Stimulated activated CD4-positive, alpha-beta T cell treated with anti-CD3 and anti-CD28 coated beads, TNF-alpha, amount 100 ng/mL, for 24 hours (primary cell): ENCODE data around the gene RBFOX1.

Experiments used
- DNase-seq, 3 experiments: peaks; one replicate each; pipeline ENCODE4 v3.0.0-alpha.2; 2020; ENCODE audit warnings: low read depth in 3 of 3

Gene RBFOX1

DNA sequence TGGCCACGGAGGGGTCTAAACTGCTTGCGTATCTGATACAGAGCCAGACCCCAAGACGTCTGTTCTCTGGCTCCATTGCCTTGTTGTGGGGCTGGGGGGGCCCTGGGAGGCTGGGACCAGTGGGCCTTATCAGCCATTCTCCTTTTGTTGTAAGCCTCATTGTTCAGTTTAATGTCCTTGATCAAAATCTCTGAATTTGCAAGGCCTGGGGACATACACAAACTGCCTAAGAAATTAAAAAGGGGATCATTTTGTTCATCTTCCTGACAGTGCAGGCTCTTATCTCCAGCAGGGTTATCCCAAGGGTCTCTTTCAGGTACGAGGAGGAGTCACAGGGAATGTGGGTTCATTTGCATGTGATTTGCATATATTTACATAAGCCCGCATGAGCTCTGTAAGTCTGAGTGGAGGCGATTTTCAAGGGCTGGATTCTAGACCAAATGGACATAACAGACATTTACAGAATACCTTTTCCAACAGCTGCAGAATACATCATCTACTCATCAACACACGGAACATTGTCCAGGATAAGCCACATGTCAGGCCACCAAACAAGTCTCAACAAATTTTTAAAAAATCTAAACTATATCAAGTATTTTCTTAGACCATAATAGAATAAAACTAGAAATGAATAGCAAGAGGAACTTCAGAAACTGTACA, 269.8 kb downstream of the RBFOX1 start:
- DNase-seq = no peak

DNA sequence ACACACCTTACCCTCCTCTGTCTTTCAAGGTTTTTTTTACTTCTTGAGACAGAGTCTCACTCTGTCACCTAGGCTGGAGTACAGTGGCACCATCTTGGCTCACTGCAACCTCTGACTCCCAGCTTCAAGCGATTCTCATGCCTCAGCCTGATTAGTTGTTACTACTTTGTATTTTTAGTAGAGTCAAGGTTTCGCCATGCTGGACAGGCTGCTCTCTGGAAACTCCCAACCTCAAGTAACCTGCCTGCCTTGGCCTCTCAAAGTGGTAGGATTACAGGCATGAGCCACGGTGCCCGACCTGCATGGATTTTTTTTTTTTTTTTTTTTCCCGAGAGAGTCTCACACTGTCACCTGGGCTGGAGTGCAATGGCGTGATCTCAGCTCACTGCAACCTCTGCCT, 273.2 kb downstream of the RBFOX1 start:
- no peak for DNase-seq

DNA sequence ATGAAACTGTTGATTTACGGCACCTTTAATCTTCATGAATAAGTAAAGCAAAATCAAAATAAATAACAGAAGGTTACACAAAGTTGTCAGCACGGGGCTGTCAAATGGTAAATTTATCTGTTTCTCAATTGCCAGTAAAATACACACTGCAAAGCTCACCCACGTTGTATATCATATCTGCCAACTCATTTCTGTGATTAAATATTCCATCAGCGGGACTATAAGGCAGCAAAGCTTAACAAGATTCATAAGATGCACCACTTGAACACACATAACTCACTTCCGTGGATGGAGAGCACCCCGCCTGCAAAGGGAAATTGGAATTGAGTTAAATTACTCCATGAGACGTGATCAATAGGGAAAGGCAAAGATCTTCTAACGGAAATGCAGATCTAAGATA, 280.0 kb downstream of the RBFOX1 start:
- no peak for DNase-seq

DNA sequence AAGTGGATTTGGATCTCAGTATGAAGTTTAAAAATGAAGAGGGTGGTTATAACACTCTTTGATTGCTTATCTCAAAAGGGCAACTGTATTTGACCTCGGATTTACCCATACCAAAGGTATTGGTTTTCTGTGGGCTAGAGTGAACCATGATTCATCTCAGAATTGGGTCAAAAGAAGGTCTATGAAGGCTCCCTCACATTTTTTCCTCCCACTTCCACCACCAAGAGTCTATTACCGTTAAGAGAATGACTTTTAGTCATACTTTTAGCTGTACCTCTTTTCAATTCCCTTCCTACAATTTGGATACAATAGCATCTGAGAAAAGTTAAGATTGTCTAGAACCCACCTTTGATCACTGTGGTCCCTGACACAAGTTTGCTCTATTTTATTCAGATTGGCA, 280.9 kb downstream of the RBFOX1 start:
- no peak for DNase-seq

DNA sequence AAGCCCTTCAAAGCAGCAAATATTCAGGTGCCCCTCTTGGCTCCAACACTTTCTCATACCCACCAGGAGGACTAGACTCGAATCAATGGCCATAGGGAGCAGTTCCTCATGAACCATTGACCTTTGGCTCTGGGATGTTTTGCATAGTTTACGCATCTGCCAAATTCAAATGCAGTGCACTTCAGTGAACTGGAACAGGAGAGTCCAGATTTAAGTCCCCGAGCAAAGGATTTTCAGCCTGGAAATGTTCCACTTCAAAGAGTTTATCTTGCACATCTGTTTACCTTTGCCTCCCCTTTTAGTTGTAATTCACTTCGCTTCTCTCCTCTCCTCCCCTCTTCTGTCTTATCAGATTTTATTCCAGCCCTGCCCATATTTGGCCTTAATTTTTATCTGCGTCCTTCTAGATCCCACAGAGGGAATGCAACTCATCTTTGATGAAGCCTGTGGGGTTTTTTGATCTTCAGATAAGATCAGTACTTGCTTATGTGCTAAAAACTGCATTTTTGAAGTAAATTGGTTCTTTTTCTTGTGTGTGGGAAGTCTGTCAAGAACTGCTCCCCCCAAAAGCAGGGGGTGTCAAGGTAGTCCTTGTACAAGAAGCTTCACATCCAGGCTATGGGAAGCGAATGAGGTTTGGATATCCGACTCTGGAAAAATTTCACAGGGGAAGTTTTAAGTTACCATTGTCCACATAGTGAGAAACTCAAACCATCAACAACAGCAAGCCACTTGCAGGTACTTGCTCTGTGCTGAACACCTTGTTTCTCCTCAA, 281.6 kb downstream of the RBFOX1 start:
- DNase-seq = no peak

DNA sequence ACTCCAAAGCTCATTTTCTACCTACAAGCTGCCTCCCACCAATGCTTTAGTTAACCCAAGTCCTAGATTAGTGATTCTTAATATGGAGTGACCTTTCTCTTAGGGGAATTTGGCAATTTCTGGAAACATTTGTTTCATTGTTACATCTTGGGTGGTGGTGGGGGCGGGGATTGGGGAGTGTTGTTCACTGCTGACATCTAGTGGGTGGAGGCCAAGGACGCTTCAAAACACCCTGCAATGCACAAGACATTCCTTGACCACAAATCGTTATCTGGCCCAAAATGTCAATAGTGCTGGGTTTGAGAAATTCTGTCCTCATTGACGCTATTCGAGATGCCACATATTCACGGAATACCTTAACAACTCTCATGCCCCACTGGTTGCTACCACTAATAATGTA, 282.9 kb downstream of the RBFOX1 start:
- no peak for DNase-seq

DNA sequence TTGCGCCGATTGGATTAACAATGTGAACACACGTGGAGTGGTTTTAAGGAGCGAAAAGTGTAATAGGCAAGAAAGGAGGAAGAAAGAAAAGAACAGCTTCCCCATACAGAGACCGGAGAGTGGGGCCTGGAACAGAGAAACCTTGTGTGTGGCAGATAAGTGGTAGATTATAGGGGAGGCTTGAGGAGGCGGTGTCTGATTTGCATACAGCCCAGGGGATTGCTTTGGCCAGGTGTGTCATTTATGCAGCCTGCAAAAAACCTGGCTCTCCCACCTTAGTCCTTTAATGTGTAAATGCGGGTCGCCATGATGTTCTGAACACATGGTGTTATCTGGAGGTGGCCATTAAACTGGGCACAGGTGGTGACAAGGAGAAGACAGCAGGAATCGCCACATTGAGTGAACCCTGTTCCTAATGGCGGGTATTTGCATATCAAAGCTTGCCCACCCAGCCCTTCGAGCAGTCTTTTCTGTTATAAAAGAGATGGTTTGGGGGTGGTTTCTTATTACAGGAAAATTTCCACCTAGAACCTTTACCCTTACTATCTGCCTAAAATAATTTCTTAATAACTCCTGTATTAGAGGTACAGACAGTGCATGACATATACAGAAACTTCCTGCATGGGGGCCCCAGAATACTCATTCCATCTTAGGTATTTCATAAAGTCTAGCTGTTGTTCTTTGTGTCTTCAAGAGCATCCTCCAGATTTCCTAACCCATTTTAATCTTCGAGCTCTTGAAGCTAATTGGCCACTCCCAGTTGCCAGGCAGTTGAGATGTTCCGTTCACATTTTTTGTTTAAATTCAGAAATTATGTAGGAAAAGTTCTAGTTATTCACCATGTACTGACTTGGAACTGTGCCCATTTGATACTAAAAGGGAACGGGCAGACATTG, 292.5 kb downstream of the RBFOX1 start:
- DNase-seq = no peak

DNA sequence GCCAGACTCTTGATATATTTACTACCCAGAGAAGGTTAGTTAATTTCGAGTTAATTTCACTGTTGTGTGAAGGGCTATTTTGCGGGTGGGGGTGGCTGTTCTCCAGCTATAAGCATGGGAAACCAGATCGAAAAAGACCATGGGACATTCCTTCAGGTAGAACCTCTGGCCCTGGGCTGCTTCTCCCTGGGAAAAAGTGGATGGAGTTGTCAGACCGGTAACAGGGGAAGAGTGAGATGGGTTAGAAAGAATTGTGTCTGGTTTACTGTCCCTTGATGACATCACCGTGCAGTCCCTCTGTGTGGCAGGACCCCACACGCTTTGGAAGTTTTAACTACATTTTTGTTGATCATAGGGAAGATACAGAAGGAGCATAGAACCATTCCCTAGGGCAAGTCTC, 296.3 kb downstream of the RBFOX1 start:
- no peak for DNase-seq

DNA sequence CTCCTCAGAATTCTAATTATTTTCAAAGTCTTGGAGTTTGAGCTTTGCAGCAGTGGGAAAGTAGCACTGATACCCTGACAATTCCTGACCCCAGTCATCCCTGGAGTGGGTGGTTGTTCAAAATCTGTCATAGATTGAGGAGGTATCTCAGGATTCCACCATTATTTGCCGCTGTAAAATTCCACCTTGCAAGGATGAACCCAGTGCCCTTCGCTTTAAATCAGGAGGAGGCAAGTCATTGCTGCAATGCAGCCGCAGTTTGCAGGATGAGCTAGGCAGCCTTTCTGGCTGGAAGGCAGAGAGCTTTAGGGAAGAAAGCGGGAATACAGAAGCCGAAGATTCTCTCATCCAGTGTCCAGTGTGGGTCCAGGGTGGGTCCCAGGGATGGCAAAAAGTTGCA, 296.9 kb downstream of the RBFOX1 start:
- DNase-seq = no peak

DNA sequence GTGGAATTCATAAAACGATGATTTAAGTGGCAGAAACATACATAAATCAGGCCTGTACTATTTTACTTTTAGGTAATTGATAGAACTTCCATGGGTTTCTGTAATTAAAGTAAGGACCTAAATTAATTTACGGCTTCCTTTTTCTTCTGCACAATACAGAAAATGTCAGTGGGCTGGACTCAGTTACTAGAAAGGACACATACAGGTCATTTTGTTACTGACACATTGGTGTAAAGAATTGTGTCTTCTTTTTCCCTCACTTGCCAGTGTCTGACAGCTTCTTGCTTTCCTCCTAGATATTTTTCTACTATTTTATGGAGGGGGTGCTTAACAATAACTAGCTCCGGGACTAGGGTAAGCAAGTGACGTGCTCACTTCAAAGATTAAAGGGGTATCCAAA, 304.8 kb downstream of the RBFOX1 start:
- no peak for DNase-seq

DNA sequence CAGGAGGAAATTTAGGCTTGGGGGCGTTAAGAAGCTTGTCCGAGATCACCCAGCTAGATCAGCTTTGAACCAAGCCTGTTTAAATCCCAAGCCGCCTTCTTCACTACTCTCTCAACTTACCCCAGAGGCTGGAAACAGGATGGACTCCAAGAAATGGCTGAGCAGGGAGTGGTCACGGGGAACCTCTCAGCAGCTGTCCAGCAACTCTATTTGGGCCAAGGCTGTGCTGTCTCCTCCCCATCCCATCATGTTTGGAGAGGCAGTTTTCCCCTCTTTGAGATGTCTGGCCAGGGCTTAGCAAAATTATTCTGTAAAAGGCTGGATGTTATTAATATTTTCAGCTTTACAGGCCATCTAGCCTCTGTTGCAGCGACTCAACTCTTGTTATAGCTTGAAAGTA, 305.7 kb downstream of the RBFOX1 start:
- no peak for DNase-seq

DNA sequence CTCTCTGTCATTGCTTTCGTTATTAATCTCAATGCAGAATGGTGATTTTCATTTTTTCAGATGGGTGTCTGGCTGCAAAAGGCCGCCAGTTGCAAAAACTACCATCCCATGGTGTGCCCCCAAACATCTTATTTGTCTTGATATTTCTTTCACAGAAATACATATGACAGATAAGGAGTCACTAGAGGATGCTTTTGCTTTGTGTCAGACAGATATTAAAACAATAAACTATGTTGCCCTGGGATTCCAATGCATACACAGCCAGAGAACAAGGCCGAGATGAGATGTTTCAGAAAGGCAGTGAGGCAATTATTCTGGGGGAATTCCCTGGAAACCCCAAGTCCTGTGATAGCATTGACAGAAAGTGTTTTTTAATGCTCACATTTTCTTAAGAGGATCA, 307.7 kb downstream of the RBFOX1 start:
- DNase-seq = no peak

DNA sequence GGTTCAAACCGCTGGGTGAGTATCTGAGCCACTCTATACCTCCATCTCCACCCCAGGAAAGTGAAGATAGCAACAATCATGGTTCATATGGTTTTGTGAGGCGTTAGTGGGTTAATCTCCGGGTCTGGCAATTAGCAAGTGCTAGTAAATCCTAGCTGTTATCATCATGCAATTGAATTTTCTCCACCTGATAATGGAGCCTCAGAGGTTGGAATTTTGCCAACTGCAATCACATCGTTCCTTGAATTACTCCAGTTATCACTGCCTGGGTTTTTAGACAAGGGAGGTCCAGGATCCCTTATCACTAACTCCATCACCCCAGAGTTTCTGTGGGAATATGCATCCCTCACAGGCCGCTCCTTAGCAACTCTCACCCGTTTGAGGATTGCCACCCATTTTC, 311.5 kb downstream of the RBFOX1 start:
- DNase-seq = no peak

DNA sequence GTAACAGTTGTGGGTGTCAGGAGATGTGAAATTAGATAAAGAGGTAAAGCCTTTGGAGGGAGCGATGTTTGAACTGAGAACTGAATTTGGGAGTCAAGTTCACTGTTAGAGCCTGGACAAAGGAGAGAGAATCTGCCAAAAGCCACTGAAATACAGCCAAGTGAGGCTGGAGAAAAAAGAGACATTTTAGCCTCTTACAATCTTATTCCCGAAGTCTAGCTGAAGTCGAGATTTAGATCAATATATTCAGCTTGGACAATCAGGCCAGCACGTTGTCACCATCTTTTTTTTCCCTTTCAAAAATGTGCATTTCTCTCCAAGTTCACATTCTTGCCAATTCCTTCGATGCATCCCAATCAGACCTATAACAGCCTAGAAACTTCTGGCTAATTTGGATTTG, 312.2 kb downstream of the RBFOX1 start:
- no peak for DNase-seq

DNA sequence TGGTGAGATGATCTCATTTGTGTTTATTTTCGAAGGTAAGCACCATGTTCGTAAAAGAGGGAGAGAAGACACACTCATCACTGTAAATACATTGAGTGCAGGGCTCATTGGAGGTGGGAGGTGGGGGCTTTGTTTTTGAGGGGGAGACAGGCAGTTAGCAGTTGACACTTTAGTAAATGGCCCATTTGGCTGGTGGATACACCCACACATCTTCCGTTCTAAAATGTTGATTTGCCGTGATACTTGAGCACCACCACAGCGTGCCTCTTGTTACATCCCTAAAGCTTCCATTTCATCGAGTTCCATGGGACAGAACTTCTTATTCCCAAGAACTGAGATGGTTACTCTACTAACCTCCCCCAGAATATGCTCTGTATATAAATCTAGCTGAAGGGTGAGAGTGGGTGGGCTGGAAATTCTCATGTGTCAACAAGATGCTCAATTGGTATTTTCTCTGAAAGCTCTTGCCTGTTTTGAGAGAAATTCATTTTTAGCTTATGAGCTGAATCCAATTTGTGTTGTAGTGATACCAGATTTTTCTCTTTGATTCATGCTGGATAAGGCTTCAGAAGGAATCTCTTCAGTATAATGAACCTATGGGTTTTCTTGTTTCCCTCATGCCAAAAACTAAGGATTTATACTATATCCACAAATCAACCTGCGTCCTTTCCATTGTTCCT, 314.3 kb downstream of the RBFOX1 start:
- DNase-seq = no peak

DNA sequence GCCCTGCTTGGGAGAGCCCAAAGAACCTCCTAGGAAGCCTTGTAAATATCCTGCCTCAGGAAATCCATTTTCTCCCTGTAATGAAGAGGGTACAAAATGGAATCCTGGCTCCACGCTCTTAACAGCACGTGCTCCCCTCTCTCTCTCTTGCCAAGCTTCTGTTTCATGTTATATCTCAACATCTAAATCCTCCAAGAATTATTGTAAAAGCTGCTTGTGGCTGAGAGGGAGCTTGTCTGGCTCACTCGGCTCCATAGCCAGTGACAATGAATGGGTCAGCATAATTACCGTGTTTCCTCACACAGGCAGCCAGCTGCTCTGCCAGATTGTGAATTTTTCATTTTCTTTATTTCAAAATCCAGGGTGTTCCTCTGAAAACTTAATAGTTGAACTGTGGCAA, 317.8 kb downstream of the RBFOX1 start:
- no peak for DNase-seq

DNA sequence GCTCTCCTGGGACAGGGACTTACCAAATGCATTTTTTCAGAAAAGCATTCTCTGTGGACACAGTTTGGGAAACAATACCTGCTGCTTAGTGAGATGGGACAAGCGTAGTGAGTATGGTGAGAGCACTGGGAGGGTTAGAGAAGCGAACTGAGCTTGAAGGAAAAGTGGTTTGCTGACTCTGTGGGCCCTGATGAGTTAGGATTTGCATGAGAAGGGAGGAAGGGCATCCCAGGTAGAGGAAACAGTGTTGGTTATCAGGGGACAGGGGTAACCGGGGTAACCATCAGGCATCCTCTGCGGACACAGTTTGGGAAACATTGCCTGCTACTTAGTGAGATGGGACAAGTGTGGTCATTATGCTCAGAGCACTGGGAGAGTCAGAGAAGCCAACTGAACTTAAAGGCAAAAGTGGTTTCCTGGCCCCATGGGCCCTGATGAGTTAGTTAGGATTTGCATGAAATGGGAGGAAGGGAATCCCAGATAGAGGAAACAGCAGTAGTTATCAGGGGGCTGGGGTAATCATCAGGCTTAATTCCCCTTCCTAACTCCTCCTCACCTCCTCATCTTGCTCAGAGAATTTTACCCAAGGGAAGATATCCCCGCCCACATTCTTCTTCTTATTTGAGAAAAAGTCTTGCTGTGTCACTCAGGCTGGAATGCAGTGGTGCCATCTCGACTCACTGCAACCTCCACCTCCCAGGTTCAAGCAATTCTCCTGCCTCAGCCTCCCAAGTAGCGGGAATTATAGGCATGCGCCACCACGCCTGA, 319.3 kb downstream of the RBFOX1 start:
- no peak for DNase-seq

DNA sequence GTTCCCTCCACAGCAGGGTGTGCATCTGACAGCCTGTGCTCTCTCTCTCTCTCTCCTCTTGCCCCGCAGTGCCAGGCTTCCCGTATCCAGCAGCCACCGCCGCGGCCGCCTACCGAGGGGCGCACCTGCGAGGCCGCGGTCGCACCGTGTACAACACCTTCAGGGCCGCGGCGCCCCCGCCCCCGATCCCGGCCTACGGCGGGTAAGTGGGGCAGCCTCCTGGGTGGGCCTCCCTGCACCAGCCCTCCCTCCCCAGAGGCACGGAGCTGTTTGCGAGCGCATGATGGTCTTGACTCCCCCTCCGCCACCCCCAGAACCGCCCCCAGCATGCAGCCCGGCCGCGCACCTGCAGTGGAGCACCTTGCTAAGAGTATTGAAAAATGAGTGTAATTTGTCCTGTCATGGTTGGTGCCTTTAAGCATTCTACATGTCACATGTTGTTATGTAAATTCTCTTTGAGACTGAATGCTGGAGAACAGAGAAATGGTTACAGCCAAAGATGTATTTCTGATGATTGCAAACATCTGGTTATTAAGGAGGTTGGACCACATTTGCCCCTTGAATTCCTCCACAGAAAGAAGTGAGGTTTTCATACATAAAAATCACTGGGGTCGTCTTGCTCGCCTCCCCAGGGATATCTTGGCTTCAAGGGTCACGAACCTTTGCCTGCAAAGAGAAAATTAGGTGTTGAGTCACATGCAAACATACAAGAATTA, 321.3 kb downstream of the RBFOX1 start:
- no peak for DNase-seq

DNA sequence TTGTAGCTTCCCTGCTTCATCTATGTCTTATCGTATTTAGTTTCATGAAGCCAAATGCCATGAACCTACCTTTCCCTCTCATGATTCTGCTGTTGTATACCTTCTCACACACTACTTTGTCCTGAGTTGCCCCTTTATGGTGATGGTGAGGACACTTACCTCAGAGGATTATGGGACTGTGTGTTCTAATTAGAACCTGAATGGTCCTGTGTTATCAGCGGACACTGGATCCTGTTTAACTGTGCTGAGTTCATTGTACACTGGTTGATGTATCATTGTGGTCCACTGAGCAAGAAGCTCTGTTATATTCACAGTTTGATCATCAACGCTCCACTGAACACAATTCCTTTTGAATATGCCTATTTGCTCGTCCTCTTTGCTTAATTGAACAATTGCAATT, 343.0 kb downstream of the RBFOX1 start:
- no peak for DNase-seq

DNA sequence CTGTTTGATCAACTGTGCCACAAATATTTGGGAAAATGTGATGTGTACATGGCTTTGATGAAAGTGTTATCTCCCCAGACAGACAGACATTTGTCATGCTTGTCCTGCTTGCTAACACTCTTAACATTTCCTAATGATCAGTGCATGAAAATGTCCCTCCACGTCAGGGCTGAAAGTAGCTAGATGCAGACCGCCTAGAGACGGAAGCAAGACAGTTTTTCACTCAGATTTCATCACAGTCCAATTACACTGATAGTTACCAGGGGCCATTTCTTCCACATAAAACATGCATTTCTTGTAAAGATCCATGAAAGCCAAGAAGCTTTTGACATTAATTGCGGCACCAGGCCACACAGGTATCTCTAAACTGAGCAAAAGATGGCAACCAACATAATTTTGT, 347.7 kb downstream of the RBFOX1 start:
- DNase-seq = no peak

DNA sequence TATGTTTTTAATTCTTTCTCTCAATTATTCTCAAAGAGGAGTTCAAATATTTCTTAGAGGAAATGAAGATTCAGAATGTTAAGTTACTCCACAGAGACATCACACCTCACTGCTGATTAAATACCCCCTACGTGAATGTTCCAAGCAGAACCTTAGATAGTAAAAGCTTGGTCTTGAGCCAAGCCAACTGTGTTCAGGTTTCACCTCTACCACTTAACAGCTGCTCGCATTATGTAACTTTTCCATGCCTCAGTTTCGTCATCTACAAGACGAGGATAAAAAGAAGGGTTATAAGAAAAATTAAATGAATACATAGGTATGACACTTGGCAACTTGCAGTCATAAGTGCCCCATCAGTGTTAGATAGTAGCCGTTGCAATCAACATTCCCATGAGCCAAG, 356.2 kb downstream of the RBFOX1 start:
- DNase-seq = no peak
